ENCODE measurements around the gene SLC5A9.

The SLC5A9 gene

GRCh38 chr1:48249868-48250267 is 27.4 kb downstream of the SLC5A9 start:
- no peaks in the 10 kb centered on the region for H3K36me3 ChIP-seq (ENCODE audit: insufficient read depth, low read length)
- H3K4me1 ChIP-seq (ENCODE audit: insufficient read depth, low read length, poor library complexity, severe bottlenecking), result peaks cover 18% of the 10 kb centered on the region
- H3K4me3 ChIP-seq (ENCODE audit: low read length, poor library complexity, severe bottlenecking), result no peak overlapping the region
- no peaks in the 10 kb centered on the region for H4K20me1 ChIP-seq (ENCODE audit: insufficient read depth, low read length, poor library complexity, severe bottlenecking)
- no peaks in the 10 kb centered on the region for H3K27me3 ChIP-seq (ENCODE audit: insufficient read depth, low read length, poor library complexity, severe bottlenecking)
- H3K9me2 ChIP-seq (replicated peaks; ENCODE audit: low read depth, low read length), result no peaks in the 10 kb centered on the region
- H3F3A ChIP-seq (ENCODE audit: low read depth), result no peaks in the 10 kb centered on the region
- no peak for TF ChIP-seq EZH2phosphoT487 (IDR thresholded peaks at IDR 0.05; ENCODE audit: borderline replicate concordance)
- no peak overlapping the region for H3K4me2 ChIP-seq (ENCODE audit: low read depth, low read length, poor library complexity, severe bottlenecking)
- no peak overlapping the region for H3K9ac ChIP-seq (ENCODE audit: low read depth, low read length, poor library complexity, severe bottlenecking)
- H2AFZ ChIP-seq (ENCODE audit: low read length), result no peak overlapping the region
- no peaks in the 10 kb centered on the region for H3K79me2 ChIP-seq (ENCODE audit: insufficient read depth, low read length)
- H3K9me3 ChIP-seq (ENCODE audit: insufficient read depth, low read depth, low read length), result no peaks in the 10 kb centered on the region

- no peaks in the 10 kb centered on the region for H3K79me2 ChIP-seq (ENCODE audit: insufficient read depth, low read length)
- no peaks in the 10 kb centered on the region for H3F3A ChIP-seq (ENCODE audit: low read depth)
- no peak overlapping the region for H2AFZ ChIP-seq (ENCODE audit: low read length)
- no peaks in the 10 kb centered on the region for H3K36me3 ChIP-seq (ENCODE audit: insufficient read depth, low read length)
- no peak overlapping the region for H3K9ac ChIP-seq (ENCODE audit: low read depth, low read length, poor library complexity, severe bottlenecking)
- H3K4me2 ChIP-seq (ENCODE audit: low read depth, low read length, poor library complexity, severe bottlenecking), result no peak overlapping the region
- H3K4me3 ChIP-seq (ENCODE audit: low read length, poor library complexity, severe bottlenecking), result no peak overlapping the region
- H3K9me2 ChIP-seq (replicated peaks; ENCODE audit: low read depth, low read length), result no peaks in the 10 kb centered on the region
- peaks cover 13% of the 10 kb centered on the region for H3K4me1 ChIP-seq (ENCODE audit: insufficient read depth, low read length, poor library complexity, severe bottlenecking)
- no peak for TF ChIP-seq CTCF (conservative IDR thresholded peaks at IDR 0.05; ENCODE audit: low read length)
- TF ChIP-seq EZH2phosphoT487 (IDR thresholded peaks at IDR 0.05; ENCODE audit: borderline replicate concordance), result no peak
- H3K27me3 ChIP-seq (ENCODE audit: insufficient read depth, low read length, poor library complexity, severe bottlenecking), result no peaks in the 10 kb centered on the region
- no peaks in the 10 kb centered on the region for H3K9me3 ChIP-seq (ENCODE audit: insufficient read depth, low read depth, low read length)
- H4K20me1 ChIP-seq (ENCODE audit: insufficient read depth, low read length, poor library complexity, severe bottlenecking), result no peaks in the 10 kb centered on the region
Observed at GRCh38 chr1:48250572-48250971, 28.1 kb downstream of the SLC5A9 start.

- no peaks in the 10 kb centered on the region for H3K9me2 ChIP-seq (replicated peaks; ENCODE audit: low read depth, low read length)
- no peak overlapping the region for H3K4me3 ChIP-seq (ENCODE audit: low read length, poor library complexity, severe bottlenecking)
- no peak for TF ChIP-seq EZH2phosphoT487 (IDR thresholded peaks at IDR 0.05; ENCODE audit: borderline replicate concordance)
- no peak for TF ChIP-seq CTCF (conservative IDR thresholded peaks at IDR 0.05; ENCODE audit: low read length)
- H2AFZ ChIP-seq (ENCODE audit: low read length), result no peak overlapping the region
- no peak overlapping the region for H3K9ac ChIP-seq (ENCODE audit: low read depth, low read length, poor library complexity, severe bottlenecking)
- H3K79me2 ChIP-seq (ENCODE audit: insufficient read depth, low read length), result no peaks in the 10 kb centered on the region
- H3K27me3 ChIP-seq (ENCODE audit: insufficient read depth, low read length, poor library complexity, severe bottlenecking), result no peaks in the 10 kb centered on the region
- peak overlapping the region; percentile 34 for H3K4me2 ChIP-seq (ENCODE audit: low read depth, low read length, poor library complexity, severe bottlenecking)
- no peaks in the 10 kb centered on the region for H3K36me3 ChIP-seq (ENCODE audit: insufficient read depth, low read length)
- H4K20me1 ChIP-seq (ENCODE audit: insufficient read depth, low read length, poor library complexity, severe bottlenecking), result no peaks in the 10 kb centered on the region
- H3F3A ChIP-seq (ENCODE audit: low read depth), result no peaks in the 10 kb centered on the region
- H3K4me1 ChIP-seq (ENCODE audit: insufficient read depth, low read length, poor library complexity, severe bottlenecking), result peaks cover 13% of the 10 kb centered on the region
- H3K9me3 ChIP-seq (ENCODE audit: insufficient read depth, low read depth, low read length), result no peaks in the 10 kb centered on the region
Observed at GRCh38 chr1:48251323-48251722, 28.8 kb downstream of the SLC5A9 start.

GRCh38 chr1:48251821-48252220 is 29.3 kb downstream of the SLC5A9 start:
- Histone ChIP-seq H4K20me1 (ENCODE audit: insufficient read depth, low read length, poor library complexity, severe bottlenecking) (no peaks in the 10 kb centered on the region), H3K4me1 (ENCODE audit: insufficient read depth, low read length, poor library complexity, severe bottlenecking) (peaks cover 13% of the 10 kb centered on the region), H3K9me3 (ENCODE audit: insufficient read depth, low read depth, low read length) (no peaks in the 10 kb centered on the region), H3K9me2 (replicated peaks; ENCODE audit: low read depth, low read length) (no peaks in the 10 kb centered on the region), H3K4me2 (ENCODE audit: low read depth, low read length, poor library complexity, severe bottlenecking) (peak overlapping the region; percentile 34), H3K36me3 (ENCODE audit: insufficient read depth, low read length) (no peaks in the 10 kb centered on the region), H3K79me2 (ENCODE audit: insufficient read depth, low read length) (no peaks in the 10 kb centered on the region), H2AFZ (ENCODE audit: low read length) (no peak overlapping the region), H3K4me3 (ENCODE audit: low read length, poor library complexity, severe bottlenecking) (no peak overlapping the region), H3K9ac (ENCODE audit: low read depth, low read length, poor library complexity, severe bottlenecking) (no peak overlapping the region), H3K27me3 (ENCODE audit: insufficient read depth, low read length, poor library complexity, severe bottlenecking) (no peaks in the 10 kb centered on the region), H3F3A (ENCODE audit: low read depth) (no peaks in the 10 kb centered on the region)
- TF ChIP-seq CTCF (conservative IDR thresholded peaks at IDR 0.05; ENCODE audit: low read length) (no peak), EZH2phosphoT487 (IDR thresholded peaks at IDR 0.05; ENCODE audit: borderline replicate concordance) (no peak)

All from Loucy (cell line).